ENCODE data around the gene ZAP70.

DNA sequence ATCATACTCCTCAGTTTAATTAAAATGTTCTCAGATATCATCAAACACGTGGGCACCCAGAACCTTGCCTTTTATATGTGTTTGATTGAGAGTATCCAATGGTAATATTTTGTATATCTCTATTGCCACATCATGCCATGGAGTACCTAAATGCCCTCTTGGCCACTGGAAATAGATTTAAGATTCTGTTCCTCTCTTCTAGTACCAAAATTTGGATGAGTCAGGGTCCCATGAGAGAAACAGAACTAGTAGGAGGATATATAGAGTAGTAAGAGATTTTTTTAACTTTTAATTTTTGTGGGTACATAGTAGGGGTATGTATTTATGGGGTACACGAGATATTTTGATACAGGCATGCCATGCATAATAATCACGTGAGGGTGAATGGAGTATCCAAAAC, 9.6 kb upstream of the ZAP70 start:
- no peak for TF ChIP-seq POLR2A (IDR thresholded peaks at IDR 0.05; ENCODE audit: low read length)
- TF ChIP-seq, protein P1, sequence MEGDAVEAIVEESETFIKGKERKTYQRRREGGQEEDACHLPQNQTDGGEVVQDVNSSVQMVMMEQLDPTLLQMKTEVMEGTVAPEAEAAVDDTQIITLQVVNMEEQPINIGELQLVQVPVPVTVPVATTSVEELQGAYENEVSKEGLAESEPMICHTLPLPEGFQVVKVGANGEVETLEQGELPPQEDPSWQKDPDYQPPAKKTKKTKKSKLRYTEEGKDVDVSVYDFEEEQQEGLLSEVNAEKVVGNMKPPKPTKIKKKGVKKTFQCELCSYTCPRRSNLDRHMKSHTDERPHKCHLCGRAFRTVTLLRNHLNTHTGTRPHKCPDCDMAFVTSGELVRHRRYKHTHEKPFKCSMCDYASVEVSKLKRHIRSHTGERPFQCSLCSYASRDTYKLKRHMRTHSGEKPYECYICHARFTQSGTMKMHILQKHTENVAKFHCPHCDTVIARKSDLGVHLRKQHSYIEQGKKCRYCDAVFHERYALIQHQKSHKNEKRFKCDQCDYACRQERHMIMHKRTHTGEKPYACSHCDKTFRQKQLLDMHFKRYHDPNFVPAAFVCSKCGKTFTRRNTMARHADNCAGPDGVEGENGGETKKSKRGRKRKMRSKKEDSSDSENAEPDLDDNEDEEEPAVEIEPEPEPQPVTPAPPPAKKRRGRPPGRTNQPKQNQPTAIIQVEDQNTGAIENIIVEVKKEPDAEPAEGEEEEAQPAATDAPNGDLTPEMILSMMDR (IDR thresholded peaks at IDR 0.05), result no peak
- no peak for TF ChIP-seq MYC (IDR thresholded peaks at IDR 0.05; ENCODE audit: borderline replicate concordance, low read length)
- TF ChIP-seq RCOR1 (IDR thresholded peaks at IDR 0.05; ENCODE audit: low read depth, low read length), result no peak

All from A549 (cell line).